Dermis blood vessel endothelial cell (primary cell): ENCODE data around the gene PTPRN2. TPM values are rescaled to one million over a fixed set of nuclear protein-coding genes. Genes with fewer than 3 reads are reported as not detected.
"Not testable (repeated sequence)": the region's sequence is repeated elsewhere in the genome, so short reads cannot be mapped to it uniquely, and the experiment has no call there.

Source experiments
- DNase-seq: peaks from one replicate; pipeline ENCODE4 v3.0.0; 2010
- total RNA-seq: library from RNA; depleted of rRNA; stranded (reverse); fragments of >200 nt; gene quantifications from 2 replicates; pipeline ENCODE4 v1.2.3, GENCODE V29; 2014

Gene PTPRN2
- total RNA-seq, 1 donor from 2014 or later, result 2.2 TPM

- DNase-seq, result peak; percentile 9
Measured at GRCh38 chr7:157493017-157493416, 1094.6 kb downstream of the PTPRN2 start.

- no peak for DNase-seq
Measured at GRCh38 chr7:157490465-157490912, 1097.1 kb downstream of the PTPRN2 start.

- DNase-seq, result not testable (repeated sequence)
Measured at GRCh38 chr7:157489870-157490269, 1097.8 kb downstream of the PTPRN2 start.

Other genes starting within 250 kb of the PTPRN2 start
- gene NCAPG2, start 117.0 kb upstream of the PTPRN2 start, total RNA-seq, result 12.4 and 46.8 TPM in 2 replicates
- gene ESYT2, start 241.7 kb upstream of the PTPRN2 start, total RNA-seq, result 67.6 and 82.1 TPM in 2 replicates